Raji (cell line): ENCODE results near the gene PDGFB.

Experiments
- POLR2A ChIP-seq: IDR thresholded peaks from 2 replicates; pipeline ENCODE4 v1.6.1; 2011; ENCODE audit warnings: low read depth, low read length, control low read depth; ENCODE audit not compliant: insufficient read depth

PDGFB gene

GRCh38 chr22:39250838-39251237 lies 6.1 kb upstream of the PDGFB start:
- no peak for TF ChIP-seq POLR2A

GRCh38 chr22:39250131-39250530 lies 5.3 kb upstream of the PDGFB start:
- TF ChIP-seq POLR2A = no peak

DNA sequence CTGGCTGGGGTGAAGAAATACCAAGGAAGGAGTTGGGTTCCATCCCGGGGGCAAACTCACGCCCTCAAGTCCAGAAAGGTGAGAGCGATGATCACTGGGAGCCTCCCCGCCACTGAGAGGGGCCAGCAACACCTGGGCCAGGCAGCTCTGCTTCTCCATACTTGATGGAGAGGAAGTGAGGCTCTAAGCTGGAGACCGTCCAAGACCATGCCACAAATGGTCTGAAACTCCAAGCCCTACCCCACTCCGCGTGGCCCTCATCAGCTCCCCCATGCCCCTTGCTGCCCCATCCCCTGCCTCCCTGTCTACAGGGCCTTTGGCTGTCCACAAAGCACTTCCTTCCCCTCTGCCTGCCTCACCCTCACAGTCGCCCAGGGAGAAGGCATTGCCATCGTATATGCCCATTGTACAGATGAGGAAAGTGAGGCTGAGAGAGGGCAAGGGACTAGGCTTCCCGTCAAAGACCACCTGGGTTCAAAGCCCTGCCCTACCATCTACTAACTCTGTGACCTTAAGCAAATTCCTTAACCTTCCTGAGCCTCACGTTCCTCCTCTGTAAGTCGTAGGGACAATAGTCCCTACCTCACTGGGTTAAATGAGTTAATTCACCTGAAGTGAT lies 4.4 kb upstream of the PDGFB start:
- no peak for TF ChIP-seq POLR2A

GRCh38 chr22:39248254-39248653 lies 3.5 kb upstream of the PDGFB start:
- TF ChIP-seq POLR2A = no peak

- TF ChIP-seq POLR2A = no peak
Observed at GRCh38 chr22:39247361-39247760, 2.6 kb upstream of the PDGFB start.

GRCh38 chr22:39246690-39247332 lies 2.0 kb upstream of the PDGFB start:
- no peak for TF ChIP-seq POLR2A

DNA sequence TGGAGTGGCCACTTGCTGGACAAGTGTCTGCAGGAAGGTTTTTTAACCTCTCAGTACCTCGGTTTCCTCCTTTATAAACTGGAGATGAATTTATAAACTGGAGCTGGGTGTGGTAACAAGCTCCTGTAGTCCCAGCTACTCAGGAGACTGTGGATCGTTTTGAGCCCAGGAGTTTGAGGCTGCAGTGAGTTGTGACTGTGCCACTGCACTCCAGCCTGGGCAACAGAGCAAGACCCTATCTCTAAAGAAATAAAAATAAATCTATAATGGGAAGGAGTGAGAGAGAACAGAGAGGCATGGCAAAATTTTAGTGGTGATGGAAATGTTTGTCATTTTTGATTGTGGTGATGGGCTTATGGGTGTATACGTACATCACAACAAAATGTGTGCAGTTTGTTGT lies 1.4 kb upstream of the PDGFB start:
- no peak for TF ChIP-seq POLR2A

DNA sequence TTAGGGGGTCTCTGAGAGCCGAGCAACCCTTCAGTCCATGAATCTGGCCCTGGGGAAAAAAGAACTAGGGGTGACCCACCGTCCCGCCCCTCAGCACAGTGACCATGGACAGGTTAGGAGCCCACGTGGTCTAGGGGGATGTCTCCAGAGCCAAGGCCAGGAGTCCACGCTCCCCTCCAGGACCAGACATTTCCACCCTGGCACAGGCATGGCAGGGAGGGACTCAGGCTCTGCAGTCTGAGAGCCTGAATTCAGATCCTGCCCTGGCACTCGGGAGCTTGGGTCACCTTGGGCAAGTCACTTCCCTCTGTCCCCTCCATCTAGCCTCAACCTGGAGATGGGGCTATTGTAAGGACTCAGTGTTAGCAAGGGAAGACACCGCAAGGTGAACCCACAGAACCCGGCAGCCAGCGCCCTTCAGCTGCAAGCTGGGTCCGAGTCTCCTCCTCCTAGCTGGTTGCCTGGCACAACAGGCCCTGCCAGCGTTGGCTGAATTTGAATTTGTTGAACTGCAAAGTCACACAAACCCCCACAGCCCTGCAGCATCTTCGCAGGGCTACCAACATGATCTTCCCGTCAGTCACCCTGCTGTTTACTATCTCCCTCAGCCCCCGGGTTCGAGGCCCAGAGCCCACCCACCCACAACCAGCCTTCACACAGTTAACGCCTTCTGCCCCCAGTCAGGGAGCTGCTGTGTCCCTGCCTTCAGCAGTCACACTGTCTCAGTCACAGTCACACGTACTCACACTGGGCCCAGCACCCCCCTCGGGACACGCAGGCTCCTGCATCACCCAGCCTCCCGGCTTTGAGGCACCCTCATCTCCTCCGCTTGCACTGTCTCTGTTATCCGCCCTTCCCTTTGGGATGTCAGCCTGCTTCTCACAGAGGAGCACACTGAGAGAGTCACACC lies 603 bp upstream of the PDGFB start:
- TF ChIP-seq POLR2A = no peak

DNA sequence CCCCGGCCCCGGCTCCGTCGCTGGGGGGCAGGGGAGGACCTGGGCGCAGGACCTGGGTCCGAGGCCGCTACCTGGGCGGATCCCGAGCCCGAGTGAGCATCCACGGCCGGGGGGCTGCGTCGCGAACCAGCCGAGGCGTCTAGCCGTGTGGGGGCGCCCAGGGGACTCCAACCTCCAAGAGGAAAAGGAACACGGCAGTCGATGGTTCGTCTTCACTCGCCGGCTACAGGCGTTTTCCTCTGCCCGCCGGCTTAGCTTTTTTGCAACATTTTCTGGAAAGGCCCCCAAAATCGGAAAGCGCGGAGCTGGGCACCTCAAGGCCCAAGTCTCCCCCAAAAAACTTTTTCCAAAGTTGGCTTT lies 666 bp downstream of the PDGFB start:
- no peak for TF ChIP-seq POLR2A

- no peak for TF ChIP-seq POLR2A
Observed at GRCh38 chr22:39243439-39244135, 1.2 kb downstream of the PDGFB start.

GRCh38 chr22:39242595-39243438 lies 2.0 kb downstream of the PDGFB start:
- no peak for TF ChIP-seq POLR2A

DNA sequence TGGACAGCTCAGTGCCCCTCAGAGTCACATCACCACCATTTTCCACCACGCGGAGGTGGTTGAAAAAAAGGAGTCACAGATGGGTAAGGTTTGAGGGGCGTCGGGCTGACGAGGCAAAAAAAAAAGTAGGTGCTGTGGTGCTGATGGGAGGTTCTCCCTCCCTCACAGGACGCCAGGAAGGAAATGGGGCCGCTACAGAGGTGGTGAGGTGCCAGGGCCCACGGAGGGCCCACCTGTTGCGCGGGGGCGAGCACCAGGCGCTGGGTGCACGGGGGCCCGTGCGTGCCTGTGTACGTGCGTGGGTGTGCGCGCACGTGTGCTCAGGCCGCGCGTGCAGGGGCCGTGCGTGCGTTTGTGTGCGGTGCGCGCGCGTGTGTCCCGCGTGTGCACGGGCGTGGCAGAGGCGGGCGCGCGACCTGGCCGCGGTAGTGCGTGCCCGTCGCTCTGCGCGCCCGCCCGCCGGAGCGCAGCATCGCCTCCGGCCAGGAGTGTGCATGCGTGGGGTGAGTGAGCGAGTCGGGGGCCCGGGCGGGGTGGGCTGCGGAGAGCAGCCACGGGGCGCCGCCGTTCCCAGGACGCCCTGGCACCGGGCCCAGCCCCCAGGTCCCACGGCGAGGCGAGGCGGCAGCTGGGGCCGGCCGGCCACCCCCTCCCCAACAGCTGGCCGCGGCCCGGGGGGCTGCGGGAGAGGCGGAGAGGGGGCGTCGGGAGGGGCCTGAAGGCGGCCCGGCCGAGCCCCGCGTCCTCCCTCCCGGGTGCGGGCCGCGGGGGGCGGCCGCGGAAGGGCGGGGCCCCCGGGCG lies 2.8 kb downstream of the PDGFB start:
- TF ChIP-seq POLR2A = no peak

- no peak for TF ChIP-seq POLR2A
Observed at GRCh38 chr22:39240831-39241793, 3.7 kb downstream of the PDGFB start.
